Neuronal stem cell (in vitro differentiated cells): ENCODE data around the gene HEXD.

Experiments used
- DNase-seq: peaks from one replicate; pipeline ENCODE4 v3.0.0-alpha.2; 2013; ENCODE audit warnings: low spot score
- H2AFZ ChIP-seq: one replicate; pipeline ENCODE4 v1.6.1; 2013; ENCODE audit warnings: mild to moderate bottlenecking, low read length, inconsistent platforms
- H2AK5ac ChIP-seq: 2 replicates; pipeline ENCODE4 v1.6.1; 2013; ENCODE audit warnings: low read depth, mild to moderate bottlenecking, inconsistent platforms, low read length, moderate library complexity, mixed read lengths
- H2BK120ac ChIP-seq: 2 replicates; pipeline ENCODE4 v1.6.1; 2013; ENCODE audit warnings: low read depth, mild to moderate bottlenecking, inconsistent platforms, low read length, moderate library complexity, mixed read lengths
- H2BK12ac ChIP-seq: one replicate; pipeline ENCODE4 v1.6.1; 2013; ENCODE audit warnings: low read length, inconsistent platforms
- H2BK15ac ChIP-seq: 2 replicates; pipeline ENCODE4 v1.6.1; 2013; ENCODE audit warnings: mild to moderate bottlenecking, low read length, inconsistent platforms, mixed read lengths
- H2BK5ac ChIP-seq: one replicate; pipeline ENCODE4 v1.6.1; 2013; ENCODE audit warnings: inconsistent platforms, mild to moderate bottlenecking, low read length, moderate library complexity
- H3K14ac ChIP-seq: one replicate; pipeline ENCODE4 v1.6.1; 2013; ENCODE audit warnings: low read length, inconsistent platforms
- H3K18ac ChIP-seq: 2 replicates; pipeline ENCODE4 v1.6.1; 2013; ENCODE audit warnings: low read length, inconsistent platforms
- H3K23ac ChIP-seq: 2 replicates; pipeline ENCODE4 v1.6.1; 2013; ENCODE audit warnings: low read depth, mild to moderate bottlenecking, mixed read lengths, low read length, inconsistent platforms; ENCODE audit not compliant: poor library complexity
- H3K27ac ChIP-seq: replicated peaks from 3 replicates; pipeline ENCODE4 v1.5.1; 2013; ENCODE audit warnings: low read length, inconsistent platforms
- H3K27me3 ChIP-seq, 3 experiments: 2 replicates each; pipeline ENCODE4 v1.6.1; 2013; ENCODE audit warnings: low read length in 3 of 3, mild to moderate bottlenecking in 2 of 3, inconsistent platforms in 1 of 3, low read depth in 1 of 3, mixed read lengths in 1 of 3, moderate library complexity in 1 of 3; ENCODE audit not compliant: control insufficient read depth in 3 of 3, insufficient read depth in 3 of 3
- H3K36me3 ChIP-seq, 2 donors: replicated peaks in 1 of 2; 2 replicates each; pipeline ENCODE4 v1.6.1; 2013; ENCODE audit warnings: low read length in 2 of 2; ENCODE audit not compliant: control insufficient read depth in 2 of 2, insufficient read depth in 2 of 2
- H3K4ac ChIP-seq: 2 replicates; pipeline ENCODE4 v1.6.1; 2013; ENCODE audit warnings: inconsistent platforms, mild to moderate bottlenecking, low read length, moderate library complexity
- H3K4me1 ChIP-seq, 2 donors: 1 replicate in 1 of 2; 2 replicates in 1 of 2; pipeline ENCODE4 v1.6.1; 2013; ENCODE audit warnings: low read length in 2 of 2, low read depth in 1 of 2; ENCODE audit not compliant: control insufficient read depth in 2 of 2, insufficient read depth in 1 of 2
- H3K4me2 ChIP-seq: one replicate; pipeline ENCODE4 v1.6.1; 2013; ENCODE audit warnings: mild to moderate bottlenecking, low read length, inconsistent platforms; ENCODE audit not compliant: insufficient read depth, poor library complexity, severe bottlenecking
- H3K4me3 ChIP-seq, 2 donors: 2 replicates each; pipeline ENCODE4 v1.5.1; 2013; ENCODE audit warnings: low read length in 2 of 2, mild to moderate bottlenecking in 2 of 2, inconsistent platforms in 1 of 2, moderate library complexity in 1 of 2
- H3K79me1 ChIP-seq: one replicate; pipeline ENCODE4 v1.6.1; 2013; ENCODE audit warnings: low read depth, mild to moderate bottlenecking, inconsistent platforms, low read length, moderate library complexity
- H3K9ac ChIP-seq: one replicate; pipeline ENCODE4 v1.6.1; 2013; ENCODE audit warnings: mild to moderate bottlenecking, low read depth, low read length, inconsistent platforms; ENCODE audit not compliant: poor library complexity
- H3K9me3 ChIP-seq, 2 donors: replicated peaks in 1 of 2; 2 replicates each; pipeline versions ENCODE3 to v1.6.1; 2013; ENCODE audit warnings: low read length in 2 of 2, mild to moderate bottlenecking in 2 of 2, inconsistent platforms in 1 of 2, low read depth in 1 of 2, mixed read lengths in 1 of 2, moderate library complexity in 1 of 2; ENCODE audit not compliant: control insufficient read depth in 2 of 2, insufficient read depth in 1 of 2
- H4K8ac ChIP-seq: one replicate; pipeline ENCODE4 v1.6.1; 2013; ENCODE audit warnings: low read depth, mild to moderate bottlenecking, inconsistent platforms, low read length, moderate library complexity
- H4K91ac ChIP-seq: one replicate; pipeline ENCODE4 v1.6.1; 2013; ENCODE audit warnings: low read length, low read depth, mild to moderate bottlenecking, inconsistent platforms; ENCODE audit not compliant: poor library complexity
- WGBS, 2 donors: extraction: QIAGEN DNeasy Blood & Tissue Kit; methylation state at CpG; one replicate each; pipeline ENCODE4 v1.1.7; 2013; ENCODE audit warnings: missing lambda C conversion rate in 2 of 2, mixed read lengths in 1 of 2; ENCODE audit not compliant: insufficient read length in 2 of 2, insufficient replicate concordance in 1 of 2; ENCODE audit errors: extremely low coverage in 2 of 2; 5-methylcytosine and 5-hydroxymethylcytosine counted together

The HEXD gene

GRCh38 chr17:82446124-82446523 lies 28.0 kb downstream of the HEXD start:
- no peak overlapping the region for H3K4ac ChIP-seq
- no peak overlapping the region for H2BK15ac ChIP-seq
- no peak for DNase-seq
- peaks cover 10 to 16% of the 10 kb centered on the region in 2 donors for H3K4me1 ChIP-seq
- H3K27me3 ChIP-seq, result no peaks in the 10 kb centered on the region
- no peak overlapping the region for H4K91ac ChIP-seq
- peaks cover 0 to 6% of the 10 kb centered on the region in 2 donors for H3K9me3 ChIP-seq
- no peak overlapping the region for H3K4me3 ChIP-seq
- peaks cover 24 to 68% of the 10 kb centered on the region in 2 donors for H3K36me3 ChIP-seq
- H2BK5ac ChIP-seq, result peak overlapping the region; percentile 82
- H3K14ac ChIP-seq, result no peak overlapping the region
- H3K4me2 ChIP-seq, result no peak overlapping the region
- no peak overlapping the region for H3K9ac ChIP-seq
- H2BK12ac ChIP-seq, result no peak overlapping the region
- H2AK5ac ChIP-seq, result peak overlapping the region; percentile 89
- H4K8ac ChIP-seq, result no peak overlapping the region
- no peak overlapping the region for H2BK120ac ChIP-seq
- H3K18ac ChIP-seq, result no peak overlapping the region
- H2AFZ ChIP-seq, result no peak overlapping the region
- WGBS, 2 donors, result no CpG with 5 or more reads among the region's 15 CpGs
- peak overlapping the region; percentile 55 for H3K23ac ChIP-seq
- peak overlapping the region; percentile 58 for H3K27ac ChIP-seq
- H3K79me1 ChIP-seq, result peaks cover 25% of the 10 kb centered on the region

GRCh38 chr17:82446649-82447048 lies 28.5 kb downstream of the HEXD start:
- H3K9me3 ChIP-seq, result peaks cover 2 to 6% of the 10 kb centered on the region in 2 donors
- no peak overlapping the region for H3K9ac ChIP-seq
- H3K23ac ChIP-seq, result peak overlapping the region; percentile 55
- no peak overlapping the region for H4K91ac ChIP-seq
- H2BK12ac ChIP-seq, result no peak overlapping the region
- no peak overlapping the region for H2BK15ac ChIP-seq
- H2AFZ ChIP-seq, result no peak overlapping the region
- H2BK5ac ChIP-seq, result peak overlapping the region; percentile 82
- no peak overlapping the region for H2AK5ac ChIP-seq
- no peak overlapping the region for H2BK120ac ChIP-seq
- WGBS, 2 donors, result no CpG with 5 or more reads among the region's 12 CpGs
- H3K27me3 ChIP-seq, result no peaks in the 10 kb centered on the region
- no peak overlapping the region for H3K4me3 ChIP-seq
- H4K8ac ChIP-seq, result no peak overlapping the region
- H3K79me1 ChIP-seq, result peaks cover 23% of the 10 kb centered on the region
- H3K4me2 ChIP-seq, result no peak overlapping the region
- H3K14ac ChIP-seq, result no peak overlapping the region
- DNase-seq, result no peak
- H3K4ac ChIP-seq, result no peak overlapping the region
- H3K4me1 ChIP-seq, result peaks cover 10 to 16% of the 10 kb centered on the region in 2 donors
- no peak overlapping the region for H3K27ac ChIP-seq
- peak overlapping the region; percentile 59 for H3K18ac ChIP-seq
- H3K36me3 ChIP-seq, result peaks cover 24 to 68% of the 10 kb centered on the region in 2 donors

- peaks cover 23% of the 10 kb centered on the region for H3K79me1 ChIP-seq
- no peak overlapping the region for H2AK5ac ChIP-seq
- no peak overlapping the region for H2BK12ac ChIP-seq
- H3K27ac ChIP-seq, result no peak overlapping the region
- no peak overlapping the region for H2AFZ ChIP-seq
- H4K91ac ChIP-seq, result no peak overlapping the region
- peaks cover 10 to 16% of the 10 kb centered on the region in 2 donors for H3K4me1 ChIP-seq
- WGBS, 2 donors, result no CpG with 5 or more reads among the region's 11 CpGs
- H3K4me3 ChIP-seq, result no peak overlapping the region
- no peak overlapping the region for H2BK5ac ChIP-seq
- no peak overlapping the region for H3K4me2 ChIP-seq
- no peak overlapping the region for H3K4ac ChIP-seq
- peaks cover 2 to 13% of the 10 kb centered on the region in 2 donors for H3K9me3 ChIP-seq
- no peak overlapping the region for H3K18ac ChIP-seq
- no peak overlapping the region for H3K14ac ChIP-seq
- DNase-seq, result no peak
- peaks cover 17 to 57% of the 10 kb centered on the region in 2 donors for H3K36me3 ChIP-seq
- no peaks in the 10 kb centered on the region for H3K27me3 ChIP-seq
- H2BK120ac ChIP-seq, result no peak overlapping the region
- peak overlapping the region; percentile 44 for H3K9ac ChIP-seq
- H2BK15ac ChIP-seq, result no peak overlapping the region
- H4K8ac ChIP-seq, result no peak overlapping the region
- H3K23ac ChIP-seq, result no peak overlapping the region
Measured at GRCh38 chr17:82447876-82448275, 29.7 kb downstream of the HEXD start.

DNA sequence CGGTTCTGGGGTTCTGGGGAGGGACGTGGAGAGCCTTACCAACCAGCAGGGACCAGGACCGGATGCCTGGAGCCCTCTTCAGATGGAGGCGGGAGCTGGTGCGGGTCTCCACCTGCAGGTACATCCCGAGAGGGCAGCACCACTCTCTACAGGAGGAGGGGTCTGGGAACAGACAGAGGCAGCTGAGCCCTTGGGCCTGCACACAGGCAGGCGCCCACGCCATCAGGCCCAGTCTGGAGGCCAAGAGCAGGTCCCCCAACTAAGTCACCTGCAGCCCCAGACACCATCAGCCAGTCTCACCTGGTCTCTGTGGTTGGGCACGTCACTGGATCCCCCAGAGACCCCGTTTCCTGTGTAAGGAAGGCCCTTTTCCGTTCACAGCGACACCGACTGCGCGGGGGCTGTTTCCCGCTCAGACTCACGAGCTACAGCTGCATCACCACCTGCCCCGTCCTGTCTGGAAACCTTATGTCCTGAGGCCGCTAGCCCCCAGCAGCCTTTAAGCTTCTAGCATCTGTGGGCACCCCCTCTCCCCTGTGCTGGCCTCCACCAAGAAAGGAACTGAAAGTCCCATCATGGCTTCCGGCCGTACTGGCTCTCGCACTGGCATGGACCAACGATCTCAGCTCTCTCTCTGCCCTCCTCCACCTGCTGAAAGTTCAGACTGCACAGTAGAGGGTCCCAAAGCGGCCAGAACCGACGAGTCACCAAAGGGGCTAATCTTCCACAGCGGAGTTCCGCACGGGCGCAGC lies 31.2 kb downstream of the HEXD start:
- Histone ChIP-seq H3K4me1 (peaks cover 10 to 16% of the 10 kb centered on the region in 2 donors), H2AFZ (no peak overlapping the region), H3K9me3 (peaks cover 2 to 13% of the 10 kb centered on the region in 2 donors), H3K4me3 (peak overlapping the region; percentile 91 to 99), H2AK5ac (peak overlapping the region; percentile 96), H2BK15ac (no peak overlapping the region), H3K36me3 (peaks cover 10 to 43% of the 10 kb centered on the region in 2 donors), H3K9ac (peak overlapping the region; percentile 96), H3K23ac (no peak overlapping the region), H3K4me2 (peak overlapping the region; percentile 64), H3K27me3 (no peaks in the 10 kb centered on the region), H3K18ac (peak overlapping the region; percentile 64), H2BK12ac (peak overlapping the region; percentile 63), H3K4ac (peak overlapping the region; percentile 66), H4K8ac (no peak overlapping the region), H4K91ac (no peak overlapping the region), H2BK5ac (peak overlapping the region; percentile 87), H3K14ac (peak overlapping the region; percentile 31), H2BK120ac (no peak overlapping the region), H3K27ac (no peak overlapping the region), H3K79me1 (peaks cover 20% of the 10 kb centered on the region)
- DNase-seq, result no peak
- no CpG with 5 or more reads among the region's 30 CpGs for WGBS, 2 donors
